HG02588 (cell line): ENCODE results near the gene CTIF.
A peak's percentile ranks its signal among the peaks of the same experiment; 100 is the strongest.
"Not testable (repeated sequence)": the region's sequence is repeated elsewhere in the genome, so short reads cannot be mapped to it uniquely, and the experiment has no call there.

Experiments
- ATAC-seq: cut with Tn5 transposase; IDR thresholded peaks from one replicate; pipeline ENCODE4 v1.9.1; 2021; ENCODE audit warnings: mild to moderate bottlenecking, moderate library complexity; ENCODE audit not compliant: unreplicated experiment

CTIF gene

DNA sequence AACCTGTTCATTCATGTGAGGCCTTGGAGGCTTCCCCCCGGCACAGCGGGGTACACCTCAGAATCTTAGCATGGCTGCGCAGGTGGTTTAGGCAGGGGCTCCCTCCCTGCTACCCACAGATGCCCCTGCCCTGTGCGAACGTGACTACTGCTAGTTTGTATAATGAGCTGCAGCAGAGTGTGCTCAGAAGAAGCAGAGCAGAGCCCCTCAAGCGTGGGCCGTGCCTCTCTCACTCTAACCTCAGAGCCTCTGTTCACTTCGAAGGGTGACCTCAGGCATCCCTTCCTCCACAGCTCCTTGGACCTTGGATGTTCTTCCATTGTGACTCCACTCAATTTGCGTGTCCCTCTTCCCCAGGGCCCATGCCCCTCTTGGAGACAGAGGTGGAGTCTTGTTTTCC lies 161.6 kb downstream of the CTIF start:
- ATAC-seq, result no peak

DNA sequence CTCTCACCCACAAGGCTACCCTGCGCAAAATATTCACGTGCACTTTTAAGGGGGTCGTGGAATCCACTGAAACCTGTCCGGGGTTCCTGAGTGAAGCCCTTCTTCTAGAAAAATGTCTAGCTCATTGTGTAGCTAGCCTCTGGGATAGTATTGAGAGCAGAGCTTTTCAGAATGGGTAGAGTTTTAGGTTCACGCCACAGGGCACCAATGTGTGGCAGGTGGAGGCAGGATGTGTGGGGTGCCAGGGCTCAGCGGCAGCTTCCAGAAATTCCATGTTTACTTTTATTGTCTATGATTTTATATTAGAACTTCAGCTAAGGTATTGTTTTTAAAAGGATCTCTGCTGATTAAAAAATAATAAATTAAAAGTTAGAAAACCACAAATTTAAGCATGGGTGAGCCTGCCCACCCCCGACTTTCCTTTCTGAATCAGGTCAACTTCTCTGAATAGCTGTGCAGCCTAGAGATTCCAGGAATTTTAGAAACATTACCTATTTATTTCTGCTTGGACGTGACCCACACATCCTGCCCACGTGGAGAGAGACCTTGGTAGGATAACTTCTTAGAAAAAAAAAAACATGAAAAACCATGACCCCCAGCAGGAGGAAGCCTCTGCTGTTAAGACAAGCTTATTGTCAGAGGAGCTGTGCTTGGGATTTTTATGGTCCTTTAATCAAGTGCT lies 163.7 kb downstream of the CTIF start:
- ATAC-seq, result no peak

DNA sequence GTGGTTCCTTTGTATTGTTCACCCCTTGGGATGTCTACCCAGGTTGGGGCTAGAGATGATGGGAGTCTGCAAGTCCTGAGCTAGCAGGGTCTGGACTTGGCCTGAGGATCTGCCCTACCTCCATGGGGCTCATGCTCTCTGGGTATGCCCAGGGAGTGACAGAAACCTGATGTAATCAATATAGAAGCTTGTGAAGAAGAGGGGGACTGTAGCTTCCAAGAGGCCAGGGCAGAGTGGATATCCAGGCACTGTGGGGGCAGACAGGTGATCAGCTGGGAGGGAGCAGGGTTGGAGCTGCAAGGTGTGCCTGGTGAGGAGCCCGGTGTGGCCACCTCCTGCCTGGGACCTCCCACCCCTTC lies 164.2 kb downstream of the CTIF start:
- ATAC-seq, result no peak

DNA sequence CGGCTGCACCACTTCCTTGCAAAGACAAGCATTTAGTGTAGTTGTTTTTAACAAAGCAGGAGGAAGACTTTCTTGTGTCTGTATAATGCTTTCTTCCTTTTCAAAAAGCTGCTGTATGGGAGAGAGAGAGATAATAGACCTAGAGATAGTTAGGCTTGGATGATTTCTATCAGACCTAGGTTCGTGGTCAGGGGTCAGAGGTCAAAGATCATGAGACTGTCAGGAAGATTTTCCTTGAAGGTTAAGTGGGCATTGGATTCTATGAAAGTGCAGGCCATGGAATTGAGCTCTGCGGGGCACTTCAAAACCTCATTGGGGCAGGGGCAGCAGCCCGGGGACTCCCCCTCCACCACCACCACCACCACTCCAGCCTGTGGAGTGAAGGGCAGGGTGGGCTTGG lies 164.6 kb downstream of the CTIF start:
- no peak for ATAC-seq

DNA sequence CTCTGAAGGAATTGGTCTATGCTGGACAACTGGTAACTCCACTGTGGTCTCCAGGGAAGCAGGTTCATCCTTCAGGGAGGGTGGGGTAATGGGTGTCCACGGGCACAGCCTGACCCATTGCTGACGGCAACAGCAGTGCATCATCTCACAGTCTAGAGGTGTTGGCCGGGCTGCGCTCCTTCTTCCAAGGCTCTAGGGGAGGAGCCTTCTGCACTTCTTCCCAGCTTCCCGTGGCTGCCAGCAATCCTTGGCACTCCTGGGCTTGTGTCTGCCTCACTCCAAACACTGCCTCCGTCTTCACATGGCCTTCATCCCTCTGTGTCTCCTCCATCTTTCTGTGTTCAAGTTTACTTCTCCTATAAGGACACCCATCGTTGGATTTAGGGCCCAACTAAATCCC lies 166.2 kb downstream of the CTIF start:
- ATAC-seq, result no peak

DNA sequence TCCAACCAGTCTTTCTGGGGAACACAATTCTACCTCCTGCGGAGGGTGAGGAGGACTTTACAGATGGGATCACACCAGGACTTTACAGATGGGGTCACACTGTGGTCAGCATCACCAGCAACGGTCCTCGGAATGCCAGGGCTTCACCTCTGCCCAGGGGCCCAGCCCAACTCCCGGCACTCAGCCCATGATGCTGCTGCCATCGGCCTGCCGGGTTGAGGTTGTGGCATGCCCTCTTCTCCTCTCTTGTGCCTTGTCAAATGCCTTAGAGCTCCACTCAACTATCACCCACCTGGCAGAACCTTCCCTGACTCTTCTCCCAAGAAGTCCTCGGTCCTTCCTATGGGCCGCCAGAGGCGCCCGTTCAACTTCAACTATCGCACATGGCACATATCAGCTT lies 166.7 kb downstream of the CTIF start:
- no peak for ATAC-seq

DNA sequence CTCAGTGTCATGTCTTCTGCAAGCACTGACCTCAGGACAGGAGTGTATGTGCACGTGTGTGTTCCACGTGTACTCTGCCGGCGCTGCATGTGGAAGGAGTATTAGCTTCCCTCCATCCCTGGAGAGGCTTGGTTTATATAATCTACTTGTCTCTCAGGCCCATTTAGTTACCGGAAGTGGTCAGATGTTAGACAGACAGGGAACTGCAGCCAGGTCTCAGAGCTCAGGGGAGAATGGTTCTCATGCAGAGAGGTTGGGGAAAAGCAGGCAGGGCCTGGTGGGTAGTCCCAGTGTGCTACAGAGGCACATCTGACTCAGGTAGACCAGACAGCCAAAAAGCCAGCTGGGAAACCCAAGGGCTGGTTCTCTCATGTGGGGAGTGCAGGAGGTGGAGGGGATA lies 167.9 kb downstream of the CTIF start:
- ATAC-seq, result no peak

DNA sequence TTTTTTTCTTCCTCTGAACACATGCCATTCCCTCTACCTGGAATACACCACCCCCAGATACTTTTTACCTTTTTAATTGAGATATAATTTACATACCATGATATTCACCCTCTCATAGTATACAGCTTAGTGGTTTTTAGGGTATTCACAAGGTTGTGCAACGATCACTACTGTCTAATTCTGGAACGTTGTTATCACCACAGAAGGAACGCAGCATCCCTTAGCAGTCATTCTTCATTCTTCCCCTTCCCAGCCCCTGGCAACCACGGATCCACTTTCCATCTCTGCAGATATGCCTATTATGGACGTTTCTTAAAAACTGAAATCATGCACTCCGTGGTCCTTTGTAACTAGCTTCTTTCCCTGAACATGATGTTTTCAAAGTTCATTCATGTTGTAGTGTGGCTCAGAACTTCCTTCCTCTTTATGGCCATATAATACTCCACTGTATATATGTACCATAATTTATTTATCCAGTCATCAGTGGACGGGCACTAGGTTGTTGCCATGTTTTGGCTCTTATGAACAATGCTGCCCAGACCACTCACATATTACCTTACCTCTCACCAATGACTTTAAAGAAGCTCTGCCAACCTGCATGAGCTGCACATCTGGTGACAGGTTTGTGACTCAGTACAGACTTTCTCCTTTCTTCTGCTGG lies 168.9 kb downstream of the CTIF start:
- ATAC-seq, result no peak

DNA sequence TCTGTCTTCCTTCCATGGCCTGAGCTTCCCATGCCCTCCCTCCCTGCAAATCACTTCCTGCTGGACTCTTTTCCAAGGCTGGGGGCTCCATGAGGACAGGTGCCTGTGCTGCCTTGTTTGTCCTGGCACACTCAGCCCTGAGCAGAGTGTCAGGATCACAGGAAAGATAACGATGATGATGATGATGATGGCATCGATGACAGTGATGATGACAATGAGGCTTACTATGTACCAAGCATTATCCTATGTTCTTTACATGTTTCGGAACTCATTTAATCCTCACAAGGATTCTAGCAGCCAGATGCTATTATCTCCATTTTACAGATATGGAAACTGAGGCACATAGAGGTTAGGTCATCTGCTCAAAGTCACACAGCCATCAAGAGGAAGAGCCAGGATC lies 170.0 kb downstream of the CTIF start:
- no peak for ATAC-seq

DNA sequence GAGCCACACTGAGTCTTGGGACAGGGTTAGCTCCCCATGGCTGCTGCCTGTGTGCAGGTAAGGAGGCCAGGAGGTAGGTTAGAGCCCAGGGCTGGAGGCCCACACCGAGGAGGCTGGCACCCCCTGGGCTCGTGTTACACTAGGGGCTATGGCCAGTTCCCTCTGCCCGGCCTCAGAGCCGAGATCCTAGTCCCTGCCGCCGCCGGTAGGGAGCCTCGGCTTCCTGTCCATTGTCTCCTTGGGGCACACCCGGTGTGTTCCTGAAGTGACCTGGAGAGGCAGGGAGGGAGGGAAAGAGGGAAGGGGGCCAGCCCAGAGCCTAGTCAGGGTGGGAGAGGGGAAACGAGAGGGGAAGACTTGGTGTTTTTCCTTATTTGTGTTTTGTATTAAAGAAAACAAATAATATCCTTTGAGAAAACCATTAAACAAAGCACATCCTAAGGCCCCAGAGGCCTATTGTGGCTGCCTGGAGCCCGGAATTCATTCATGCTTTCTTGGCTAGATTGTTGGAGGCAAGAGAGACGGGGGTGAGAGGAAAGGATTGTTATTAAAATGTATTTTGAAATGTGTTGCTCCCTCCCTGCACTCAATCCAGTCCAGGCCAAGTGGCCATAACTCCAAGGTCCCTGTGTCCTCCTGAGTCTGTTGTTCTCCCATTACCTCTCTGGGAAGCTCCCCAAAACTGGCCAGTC lies 170.7 kb downstream of the CTIF start:
- no peak for ATAC-seq

DNA sequence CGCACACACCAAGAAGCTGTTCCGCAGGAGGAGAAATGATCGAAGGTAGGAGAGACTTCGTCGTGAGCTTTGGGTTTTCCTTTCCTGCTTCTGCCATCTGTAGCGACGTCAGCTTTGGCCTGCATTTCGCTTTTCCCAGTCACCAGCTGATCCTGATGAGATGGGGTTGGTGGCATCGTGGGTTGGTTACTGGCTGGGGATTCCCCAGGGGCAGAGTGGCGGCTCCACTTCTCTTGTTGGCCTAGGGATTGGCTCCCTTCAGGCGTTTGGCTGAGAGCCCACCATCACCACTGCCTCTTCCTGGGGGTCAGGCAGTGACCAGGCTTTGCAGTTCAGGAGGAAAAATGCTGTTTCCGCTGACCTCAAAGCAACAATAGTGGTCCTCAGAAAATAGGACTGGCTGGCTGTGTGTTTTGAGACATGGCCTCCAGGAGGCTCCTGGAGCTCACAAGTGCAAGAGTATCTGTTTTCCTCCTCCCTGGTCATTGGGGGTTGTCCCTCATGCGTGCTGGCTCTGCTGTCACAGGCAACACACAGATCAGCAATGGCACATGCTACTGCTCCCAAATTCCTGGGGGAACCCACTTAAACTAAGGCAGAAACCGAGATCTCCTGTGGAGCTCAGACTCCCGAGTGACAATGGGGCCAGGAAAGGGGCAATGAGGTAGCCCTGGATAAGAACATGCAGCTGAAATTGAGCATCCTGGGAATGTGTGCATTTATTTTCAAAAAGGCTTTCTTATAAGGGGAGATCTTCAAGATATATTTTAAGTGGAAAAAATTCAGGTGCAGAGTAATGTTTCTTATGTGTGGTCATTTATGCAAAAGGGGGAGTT lies 173.0 kb downstream of the CTIF start:
- ATAC-seq, result no peak

DNA sequence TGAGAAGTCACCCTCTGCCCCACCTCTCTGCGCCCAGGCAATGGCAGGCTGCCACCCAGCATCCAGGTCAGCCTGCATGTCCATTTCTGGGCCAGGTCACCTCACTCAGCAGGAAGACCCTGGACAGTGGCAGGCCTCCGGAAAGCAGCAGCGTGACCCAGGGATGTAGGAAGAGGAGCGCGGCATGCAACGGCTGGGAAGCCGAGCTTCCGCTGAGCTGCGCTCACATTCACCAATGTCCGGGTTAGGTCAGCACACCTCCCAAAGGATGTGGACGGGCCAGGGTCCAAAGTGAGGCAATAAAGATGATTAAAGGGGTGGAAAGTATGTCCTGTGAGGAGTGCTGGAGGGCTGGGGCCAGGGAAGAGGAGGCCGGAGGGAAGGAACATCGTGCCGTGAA lies 174.5 kb downstream of the CTIF start:
- ATAC-seq, result no peak

DNA sequence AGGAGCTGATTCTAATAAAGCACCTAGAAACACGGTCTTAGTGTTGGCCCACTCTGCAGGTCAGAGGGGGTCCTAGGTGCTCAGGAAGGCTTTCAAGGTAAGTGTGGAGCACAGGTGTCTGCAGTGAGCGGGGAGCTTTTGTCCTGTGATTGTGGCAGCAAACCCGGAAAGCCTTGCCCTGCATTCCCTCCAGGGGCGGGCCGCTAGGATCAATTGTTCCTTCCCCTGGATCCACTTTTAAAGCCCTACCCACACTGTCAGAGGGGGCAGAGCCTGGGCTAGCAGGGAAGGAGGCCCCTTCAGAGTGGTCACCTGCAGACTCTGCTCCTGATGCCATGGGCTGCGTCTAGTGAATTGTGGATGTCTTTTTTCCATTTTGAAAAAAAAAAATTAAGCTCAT lies 176.0 kb downstream of the CTIF start:
- no peak for ATAC-seq

DNA sequence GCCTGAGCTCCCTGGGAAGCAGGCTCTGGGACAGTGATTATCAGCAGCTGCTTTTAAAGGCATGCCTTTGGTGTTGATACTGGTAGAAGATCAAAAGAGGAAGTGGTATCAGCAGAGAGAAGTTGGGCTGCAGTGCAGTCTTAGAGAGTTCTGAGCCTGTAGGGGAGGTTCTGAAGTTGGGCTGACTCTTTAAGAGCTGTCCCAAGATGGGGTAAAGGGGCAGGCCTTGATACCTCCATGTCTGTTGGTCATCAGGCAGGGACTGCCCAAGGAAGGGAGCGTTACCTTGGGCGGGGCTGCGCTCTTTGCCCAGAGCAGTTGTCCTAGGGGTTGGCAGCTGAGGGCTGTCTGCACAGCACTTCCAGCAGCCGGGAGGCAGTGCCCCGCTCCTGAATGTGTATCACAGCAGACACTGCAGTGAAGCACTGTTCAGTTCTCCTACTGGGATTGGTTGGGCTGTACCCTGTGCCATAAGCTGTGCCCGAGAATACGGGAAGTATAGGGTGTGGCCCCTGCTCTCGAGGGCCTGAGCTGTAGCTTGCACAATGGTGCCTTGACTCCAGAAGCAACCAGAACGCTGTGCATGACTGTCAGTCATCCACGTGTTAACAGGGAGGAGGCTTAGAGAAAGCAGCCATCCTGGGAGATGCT lies 177.0 kb downstream of the CTIF start:
- peak; percentile 53 for ATAC-seq

DNA sequence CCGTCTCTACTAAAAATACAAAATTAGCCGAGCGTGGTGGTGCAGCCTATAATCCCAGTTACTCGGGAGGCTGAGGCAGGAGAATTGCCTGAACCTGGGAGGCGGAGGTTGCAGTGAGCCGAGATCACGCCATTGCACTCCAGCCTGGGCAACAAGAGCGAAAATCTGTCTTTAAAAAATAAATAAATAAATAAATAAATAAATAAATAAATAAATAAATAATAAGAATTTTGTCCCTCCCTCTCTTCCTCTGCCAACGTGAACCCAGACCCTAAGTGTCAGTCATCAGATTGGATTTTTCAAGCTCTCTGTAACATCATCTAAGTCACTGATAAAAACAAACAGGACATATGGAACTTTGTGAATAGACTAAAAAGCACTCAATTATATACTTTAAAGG lies 178.4 kb downstream of the CTIF start:
- not testable (repeated sequence) for ATAC-seq

DNA sequence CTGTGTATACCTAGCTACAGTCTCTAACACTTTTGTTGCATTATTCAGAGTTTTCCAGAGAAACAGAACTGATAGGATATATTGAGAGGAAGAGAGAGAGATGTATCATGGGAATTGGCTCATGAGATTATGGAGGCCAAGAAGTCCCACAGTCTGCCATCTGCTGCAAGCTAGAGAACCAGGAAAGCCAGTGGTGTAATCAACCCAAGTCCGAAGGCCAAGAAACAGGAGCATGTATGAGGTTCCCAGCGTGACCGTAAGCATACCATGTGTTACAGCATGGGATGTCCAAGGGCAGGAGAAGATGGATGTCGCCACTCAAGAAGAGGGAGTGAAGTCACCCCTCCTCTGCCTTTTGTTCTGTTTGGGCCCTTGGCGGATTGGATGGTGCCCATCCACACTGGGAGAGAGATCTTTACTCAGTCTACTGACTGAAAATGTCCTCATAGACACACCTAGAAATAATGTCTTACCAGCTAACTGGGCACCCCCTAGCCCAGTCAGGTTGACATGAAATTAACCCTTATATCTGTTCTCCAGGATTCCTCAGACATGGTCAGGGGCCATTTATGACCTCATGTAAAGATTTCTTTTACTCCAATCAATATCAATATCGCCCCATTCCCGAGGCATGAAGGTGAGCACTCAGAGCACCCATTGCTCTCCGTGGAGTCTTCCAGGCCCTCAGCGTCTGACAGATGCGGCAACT lies 179.6 kb downstream of the CTIF start:
- ATAC-seq, result no peak

DNA sequence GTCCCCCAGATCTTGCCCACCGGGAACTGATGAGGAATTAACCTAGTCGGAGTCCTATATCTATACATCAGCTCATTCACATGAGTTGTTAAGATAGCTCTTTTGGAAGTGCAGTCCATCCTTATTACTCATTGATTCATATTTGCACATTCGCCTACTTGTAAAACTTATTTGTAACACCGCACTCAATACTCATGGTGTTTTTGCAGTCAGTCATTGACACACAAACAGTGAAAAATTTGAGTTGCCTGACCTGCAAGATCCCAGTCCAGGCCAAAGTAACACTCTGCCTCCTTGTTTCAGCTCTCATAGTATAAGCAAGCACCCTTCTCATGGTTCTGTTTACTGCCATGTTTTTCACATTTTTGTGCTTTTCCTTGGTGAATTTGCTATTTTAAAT lies 180.6 kb downstream of the CTIF start:
- ATAC-seq, result no peak

DNA sequence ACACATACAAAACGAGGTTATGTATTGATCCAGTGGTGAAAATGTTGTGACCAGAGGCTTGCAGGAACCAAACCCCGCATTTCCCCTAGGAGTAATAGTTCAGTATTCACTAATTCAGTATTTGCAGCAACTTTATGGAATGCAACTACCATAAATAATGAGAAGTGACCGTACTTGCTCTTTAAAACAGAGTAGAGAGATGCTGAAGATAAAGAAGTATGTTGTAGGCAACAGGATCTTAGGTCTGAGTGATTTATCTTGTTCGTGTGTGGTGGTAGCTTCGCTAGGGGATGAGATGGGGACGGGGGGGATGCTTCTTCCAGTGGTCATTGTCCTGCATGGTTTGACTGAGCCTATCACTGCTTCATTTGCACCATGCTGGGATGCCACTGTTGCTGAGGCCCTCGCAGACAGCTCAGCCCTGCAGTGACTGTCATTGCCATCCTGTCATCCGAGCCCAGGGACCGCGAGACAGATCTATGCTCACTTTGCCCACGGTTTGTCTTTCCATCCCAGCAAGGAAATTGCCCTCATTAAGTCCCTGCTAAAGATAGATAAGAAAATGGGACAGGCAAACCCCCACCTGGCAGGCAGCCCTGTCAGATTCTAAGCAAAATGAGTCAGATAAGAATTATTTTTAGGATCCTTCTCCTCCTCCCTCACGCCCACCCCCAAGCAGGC lies 181.3 kb downstream of the CTIF start:
- no peak for ATAC-seq

DNA sequence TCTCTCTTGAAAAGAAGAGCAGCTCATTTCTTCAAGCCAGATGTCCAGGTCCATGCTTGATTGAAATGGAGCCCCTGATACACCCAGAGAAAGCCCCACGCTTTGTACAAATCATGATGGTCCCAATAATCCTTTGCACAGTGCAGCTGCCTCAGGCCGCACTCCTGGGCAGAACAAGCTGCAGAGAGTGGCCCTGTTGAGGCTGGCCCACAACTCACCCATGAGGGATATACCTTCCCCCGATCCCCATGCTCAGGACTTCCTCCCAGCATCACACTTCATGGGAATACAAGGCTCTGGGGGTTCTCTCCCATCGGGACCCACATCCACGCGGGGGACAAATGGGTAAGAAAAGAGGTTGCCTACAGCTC lies 181.8 kb downstream of the CTIF start:
- ATAC-seq, result no peak

DNA sequence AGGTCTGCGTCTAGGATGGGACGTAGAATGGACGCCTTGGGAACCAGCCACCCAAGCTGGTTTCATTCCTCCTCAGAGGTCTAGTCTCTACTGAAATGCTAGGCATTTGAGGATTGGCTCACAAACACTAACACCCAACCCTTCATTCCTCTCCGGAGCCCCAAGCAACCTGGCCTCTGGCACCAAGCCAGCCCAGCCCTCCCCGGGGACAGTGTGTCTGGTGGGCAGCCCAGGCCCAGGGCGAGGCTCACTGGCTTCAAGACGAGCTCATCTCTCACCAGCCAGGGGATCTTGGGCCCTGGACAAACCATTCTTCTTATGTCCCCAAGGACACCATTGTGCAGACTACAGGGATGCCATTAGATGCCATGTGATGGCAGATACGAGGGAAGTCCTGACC lies 182.5 kb downstream of the CTIF start:
- no peak for ATAC-seq
